Upper lobe of left lung (tissue), 6 donors: Measurements from ENCODE around the gene APOA5. TPM values are rescaled to one million over a fixed set of nuclear protein-coding genes. Genes with fewer than 3 reads are reported as not detected.

Experiments
- ATAC-seq, 2 donors: fragments of 200-7000 bp; cut with Tn5 transposase; one replicate each; pipeline ENCODE4 v1.9.1; 2022; ENCODE audit warnings: mild to moderate bottlenecking in 2 of 2, moderate library complexity in 2 of 2; ENCODE audit not compliant: low FRiP score in 2 of 2
- DNase-seq, 2 donors: peaks; one replicate each; pipeline ENCODE4 v3.0.0-alpha.2; 2019 to 2020
- H3K27ac ChIP-seq, 4 donors: fragments of 200-600 bp; sonication (generic); one replicate each; pipeline ENCODE4 v1.5.1; 2016 to 2019
- H3K27me3 ChIP-seq, 4 donors: fragments of 200-600 bp; sonication (generic); one replicate each; pipeline ENCODE4 v1.5.1; 2017 to 2019
- H3K36me3 ChIP-seq, 4 donors: fragments of 200-600 bp; sonication (generic); one replicate each; pipeline ENCODE4 v1.5.1; 2016 to 2019
- H3K4me1 ChIP-seq, 4 donors: fragments of 200-600 bp; sonication (generic); one replicate each; pipeline ENCODE4 v1.5.1; 2018 to 2019
- H3K4me3 ChIP-seq, 4 donors: fragments of 200-600 bp; sonication (generic); one replicate each; pipeline ENCODE4 v1.5.1; 2017 to 2019; ENCODE audit warnings: mild to moderate bottlenecking in 2 of 4, moderate library complexity in 1 of 4
- H3K9me3 ChIP-seq, 4 donors: fragments of 200-600 bp; sonication (generic); one replicate each; pipeline ENCODE4 v1.5.1; 2018 to 2019
- EP300 ChIP-seq, 4 donors: sonication (generic); formaldehyde crosslinking; IDR thresholded peaks; one replicate each; pipeline ENCODE4 v1.5.1; 2017; ENCODE audit warnings: antibody characterized with exemption in 4 of 4, control low read depth in 2 of 4
- POLR2A ChIP-seq, 4 donors: fragments of 450-650 bp; IDR thresholded peaks; one replicate each; pipeline ENCODE4 v1.5.1; 2016 to 2017; ENCODE audit warnings: antibody characterized with exemption in 4 of 4, mild to moderate bottlenecking in 2 of 4
- POLR2AphosphoS5 ChIP-seq, 2 donors: sonication (generic); formaldehyde crosslinking; IDR thresholded peaks; one replicate each; pipeline ENCODE4 v1.5.1; 2017; ENCODE audit warnings: antibody characterized with exemption in 2 of 2
- WGBS, 2 donors: methylation state at CpG; one replicate each; pipeline ENCODE4 v1.1.5; 2017 to 2018; 5-methylcytosine and 5-hydroxymethylcytosine counted together
- total RNA-seq, 6 donors: library from RNA; depleted of rRNA in 4 of 6; stranded (reverse); fragments of >200 nt in 4 of 6; gene quantifications; one replicate each; pipeline versions ENCODE4 v1.1.0 to v1.2.1, GENCODE V29; 2016 to 2021
- TF ChIP-seq, protein P1 (sequence below), 6 experiments: fragments of 450-650 bp in 4 of 6; fragments of 200-600 bp in 2 of 6; sonication (generic) in 2 of 6; IDR thresholded peaks; one replicate each; pipeline ENCODE4 v1.5.1; 2016 to 2019; ENCODE audit warnings: antibody characterized with exemption in 6 of 6
- donor health status: DM: no; HTN: no; CAD: no; lungs with moderate emphysema.
- donor health status: DM: no; HTN: yes; CAD: no; lungs with severe emphysema.

APOA5 gene
- total RNA-seq, 6 donors from 2014 or later = 0.20 to 0.57 TPM; not detected in 4

DNA sequence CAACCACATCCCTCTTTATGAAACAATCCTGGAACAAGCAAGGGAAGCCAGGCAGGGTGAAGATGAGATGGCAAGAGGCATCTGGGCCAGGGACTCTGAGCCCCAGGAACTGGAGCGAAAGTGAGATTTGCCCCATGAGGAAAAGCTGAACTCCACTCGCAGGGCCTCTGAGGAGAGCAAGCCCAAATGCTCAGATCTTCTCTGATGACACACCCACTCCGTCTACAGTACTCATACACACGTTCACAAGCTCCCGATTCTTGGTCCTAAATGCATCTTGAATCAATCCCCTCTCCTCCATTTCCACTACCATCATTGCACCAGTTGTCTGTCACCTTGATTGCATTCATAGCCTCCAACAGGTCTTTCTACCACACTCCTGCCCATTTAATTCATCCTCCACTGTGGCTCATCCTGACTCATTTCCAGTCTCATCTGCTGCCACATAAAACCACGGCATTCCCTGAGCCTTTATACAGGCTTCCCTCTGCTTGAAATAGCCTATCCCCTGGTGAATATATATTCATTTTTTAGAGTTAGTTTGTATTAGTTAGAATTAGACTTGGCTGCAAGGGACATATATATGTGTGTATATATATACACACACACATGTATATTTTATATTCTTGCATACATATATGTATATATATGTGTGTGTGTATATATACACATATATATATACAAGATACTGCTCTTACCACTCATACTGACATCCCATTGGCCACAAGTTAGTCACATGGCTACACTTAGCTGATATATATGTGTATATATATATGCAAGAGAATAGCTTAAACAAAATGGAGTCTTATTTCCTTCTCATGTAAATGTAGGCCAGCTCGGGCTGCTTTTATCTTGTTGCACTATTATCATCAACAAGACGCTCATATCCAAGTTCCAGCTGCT, 1.4 kb upstream of the APOA5 start:
- Histone ChIP-seq H3K4me1 (peaks cover 8 to 22% (median 15%) of the 10 kb centered on the region in 4 donors), H3K4me3 (no peak overlapping the region), H3K27ac (no peak overlapping the region), H3K9me3 (no peaks in the 10 kb centered on the region), H3K36me3 (no peaks in the 10 kb centered on the region), H3K27me3 (no peaks in the 10 kb centered on the region)
- TF ChIP-seq EP300 (IDR thresholded peaks at IDR 0.05) (no peak), POLR2A (IDR thresholded peaks at IDR 0.05) (no peak), POLR2AphosphoS5 (IDR thresholded peaks at IDR 0.05) (no peak)
- TF ChIP-seq, protein P1, sequence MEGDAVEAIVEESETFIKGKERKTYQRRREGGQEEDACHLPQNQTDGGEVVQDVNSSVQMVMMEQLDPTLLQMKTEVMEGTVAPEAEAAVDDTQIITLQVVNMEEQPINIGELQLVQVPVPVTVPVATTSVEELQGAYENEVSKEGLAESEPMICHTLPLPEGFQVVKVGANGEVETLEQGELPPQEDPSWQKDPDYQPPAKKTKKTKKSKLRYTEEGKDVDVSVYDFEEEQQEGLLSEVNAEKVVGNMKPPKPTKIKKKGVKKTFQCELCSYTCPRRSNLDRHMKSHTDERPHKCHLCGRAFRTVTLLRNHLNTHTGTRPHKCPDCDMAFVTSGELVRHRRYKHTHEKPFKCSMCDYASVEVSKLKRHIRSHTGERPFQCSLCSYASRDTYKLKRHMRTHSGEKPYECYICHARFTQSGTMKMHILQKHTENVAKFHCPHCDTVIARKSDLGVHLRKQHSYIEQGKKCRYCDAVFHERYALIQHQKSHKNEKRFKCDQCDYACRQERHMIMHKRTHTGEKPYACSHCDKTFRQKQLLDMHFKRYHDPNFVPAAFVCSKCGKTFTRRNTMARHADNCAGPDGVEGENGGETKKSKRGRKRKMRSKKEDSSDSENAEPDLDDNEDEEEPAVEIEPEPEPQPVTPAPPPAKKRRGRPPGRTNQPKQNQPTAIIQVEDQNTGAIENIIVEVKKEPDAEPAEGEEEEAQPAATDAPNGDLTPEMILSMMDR (IDR thresholded peaks at IDR 0.05) = no peak
- ATAC-seq = no peak
- WGBS, 2 donors = 89% methylated on average over 8 of the region's 8 CpGs
- no peak for DNase-seq

DNA sequence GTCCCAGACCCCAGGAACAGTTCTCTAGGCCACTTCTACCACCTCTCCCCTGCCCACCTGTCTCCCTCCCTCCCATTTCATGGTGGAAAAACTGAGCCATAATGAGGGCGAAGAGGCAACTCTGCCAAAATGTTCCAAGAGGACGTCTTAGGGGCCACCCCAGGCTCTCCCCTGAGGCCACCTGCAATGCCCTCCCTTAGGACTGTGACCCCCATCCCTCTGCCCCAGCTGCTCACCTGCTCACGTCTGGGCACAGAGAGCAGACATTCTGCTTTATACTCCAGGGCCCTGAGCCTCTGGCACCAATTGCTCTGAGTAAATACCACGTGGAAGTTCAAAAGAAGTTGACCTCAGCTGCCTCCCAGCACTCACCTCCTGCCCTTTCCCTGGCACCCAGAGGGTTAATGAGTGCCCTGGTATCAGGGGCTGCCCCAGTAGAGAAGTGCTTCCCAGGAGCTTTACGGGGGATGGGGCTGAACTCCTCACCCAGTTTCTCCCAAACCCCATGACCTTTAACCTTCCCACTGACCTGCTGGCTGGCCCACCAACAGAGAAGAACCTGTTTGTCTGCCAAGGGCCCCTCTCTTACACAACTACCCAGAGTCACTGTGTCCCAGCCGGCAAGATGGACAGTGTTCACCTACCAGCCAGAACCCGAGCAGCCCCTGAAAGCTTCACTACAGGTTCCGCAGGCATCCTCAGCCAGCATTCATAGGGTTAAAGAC, 627 bp upstream of the APOA5 start:
- Histone ChIP-seq H3K27me3 (no peaks in the 10 kb centered on the region), H3K27ac (no peak overlapping the region), H3K4me1 (peaks cover 8 to 24% (median 15%) of the 10 kb centered on the region in 4 donors), H3K9me3 (no peaks in the 10 kb centered on the region), H3K36me3 (no peaks in the 10 kb centered on the region), H3K4me3 (no peak overlapping the region)
- TF ChIP-seq EP300 (IDR thresholded peaks at IDR 0.05) (no peak), POLR2AphosphoS5 (IDR thresholded peaks at IDR 0.05) (no peak), POLR2A (IDR thresholded peaks at IDR 0.05) (no peak)
- TF ChIP-seq, protein P1 (IDR thresholded peaks at IDR 0.05) = no peak
- ATAC-seq = no peak
- 83 to 85% methylated on average over 8 of the region's 8 CpGs for WGBS, 2 donors
- no peak for DNase-seq

DNA sequence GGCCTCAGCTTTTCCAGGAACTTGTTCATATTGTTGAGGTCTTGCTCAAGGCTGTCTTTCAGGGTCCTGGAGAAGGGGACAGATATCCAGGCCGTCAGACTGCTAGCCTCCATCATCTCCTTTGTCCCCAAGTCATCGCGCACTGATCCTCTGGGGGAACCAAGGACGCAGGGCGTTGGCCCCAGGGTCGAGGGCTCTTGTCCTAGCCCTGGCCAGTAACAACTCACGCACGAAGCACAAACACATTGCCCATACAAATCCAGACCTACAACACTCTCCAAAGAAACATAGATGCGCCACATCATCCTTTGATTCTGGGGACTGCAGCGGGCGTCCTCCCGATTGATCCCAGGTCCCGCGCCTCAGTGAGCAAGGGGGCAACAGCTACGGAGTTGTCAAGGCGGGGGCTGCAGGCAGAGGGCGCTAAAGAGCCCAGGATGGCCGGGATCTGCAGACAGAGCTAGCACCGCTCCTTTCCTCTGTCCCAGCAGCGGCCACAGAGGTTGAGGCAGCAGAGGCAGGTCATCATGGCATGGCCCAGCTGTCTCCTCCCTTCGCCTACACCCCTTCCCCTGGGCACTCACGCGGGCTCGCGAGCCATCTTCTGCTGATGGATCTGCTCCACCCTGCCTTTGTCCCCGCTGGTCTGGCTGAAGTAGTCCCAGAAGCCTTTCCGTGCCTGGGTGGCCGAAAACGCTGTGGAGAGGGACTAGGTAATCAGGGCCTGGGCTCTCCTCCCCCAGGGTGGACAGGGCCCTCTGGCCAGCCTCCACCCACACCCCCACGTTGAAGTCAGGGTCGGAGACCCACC, 472 bp downstream of the APOA5 start:
- ATAC-seq (peak; percentile 79 to 82), DNase-seq (peak; percentile 86 to 92)
- Histone ChIP-seq H3K4me3 (peak overlapping the region in 1 of 4 donors; percentile 18), H3K4me1 (peaks cover 17 to 35% (median 24%) of the 10 kb centered on the region in 4 donors), H3K27ac (no peak overlapping the region), H3K27me3 (no peaks in the 10 kb centered on the region), H3K9me3 (no peaks in the 10 kb centered on the region), H3K36me3 (peaks cover 0 to 6% (median under 1%) of the 10 kb centered on the region in 4 donors)
- WGBS, 2 donors = 25 to 26% methylated on average over 22 to 31 of the region's 31 CpGs
- no peak for TF ChIP-seq POLR2AphosphoS5 (IDR thresholded peaks at IDR 0.05)
- TF ChIP-seq, protein P1 (IDR thresholded peaks at IDR 0.05) = peak; percentile 89 to 96 (median 93)

DNA sequence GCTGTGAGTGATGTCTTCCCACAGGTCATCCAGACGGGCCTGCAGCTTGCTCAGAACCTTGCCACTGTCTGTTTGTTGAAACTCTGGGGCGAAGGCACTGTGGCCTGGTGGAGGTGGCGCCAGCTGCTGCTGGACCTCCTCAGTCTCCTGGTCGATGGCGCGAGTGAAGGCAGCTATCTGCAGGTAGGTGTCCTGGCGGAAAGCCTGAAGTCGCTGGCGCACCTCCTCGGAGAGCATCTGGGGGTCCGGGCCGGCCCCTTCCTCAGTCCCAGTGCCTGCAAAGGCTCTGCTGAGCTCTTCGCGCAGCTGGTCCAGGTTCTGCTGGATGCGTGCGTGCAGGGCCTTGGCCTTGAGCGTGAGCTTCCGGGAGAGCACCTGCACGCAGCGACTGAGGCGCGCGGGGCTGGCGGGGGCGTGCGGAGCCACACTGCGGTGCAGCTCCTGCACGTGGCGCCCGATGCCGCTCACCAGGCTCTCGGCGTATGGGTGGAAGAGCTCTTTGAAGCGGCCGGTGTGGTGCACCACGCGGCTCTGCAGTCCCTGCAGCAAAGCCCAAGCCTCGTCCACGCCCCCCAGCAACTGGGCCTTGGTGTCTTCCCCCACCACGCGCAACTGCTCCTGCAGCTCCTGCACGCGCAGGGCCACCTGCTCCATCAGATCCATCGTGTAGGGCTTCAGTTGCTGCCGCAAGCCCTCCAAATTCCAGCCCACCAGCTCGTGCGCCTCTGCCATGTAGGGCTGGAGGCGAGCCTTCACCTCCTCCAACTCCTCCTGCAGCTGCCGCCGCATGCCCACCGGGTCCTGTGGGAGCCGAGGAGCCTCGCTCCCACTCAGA, 1.3 kb downstream of the APOA5 start:
- no peak for TF ChIP-seq POLR2A (IDR thresholded peaks at IDR 0.05)
- TF ChIP-seq, protein P1 (IDR thresholded peaks at IDR 0.05) = no peak
- no peak for TF ChIP-seq EP300 (IDR thresholded peaks at IDR 0.05)
- no peak for TF ChIP-seq POLR2AphosphoS5 (IDR thresholded peaks at IDR 0.05)
- no peaks in the 10 kb centered on the region for H3K9me3 ChIP-seq
- no peaks in the 10 kb centered on the region for H3K27me3 ChIP-seq
- no peak overlapping the region for H3K4me3 ChIP-seq
- WGBS, 2 donors = 84 to 90% methylated on average over 34 to 53 of the region's 53 CpGs
- DNase-seq = peak in 1 of 2 donors; percentile 77
- ATAC-seq = no peak
- peaks cover under 1 to 15% (median 9%) of the 10 kb centered on the region in 4 donors for H3K36me3 ChIP-seq
- peaks cover 17 to 40% (median 24%) of the 10 kb centered on the region in 4 donors for H3K4me1 ChIP-seq
- no peak overlapping the region for H3K27ac ChIP-seq
